CD1c-positive myeloid dendritic cell (primary cell): ENCODE results near the gene WAC.

Source experiments
- DNase-seq: peaks from one replicate; pipeline ENCODE4 v3.0.0-alpha.2; 2016; ENCODE audit errors: extremely low spot score

The WAC gene

GRCh38 chr10:28666751-28667467 is 134.0 kb downstream of the WAC start:
- no peak for DNase-seq

GRCh38 chr10:28668363-28669226 is 135.7 kb downstream of the WAC start:
- DNase-seq, result peak; percentile 3

GRCh38 chr10:28669227-28670173 is 136.6 kb downstream of the WAC start:
- no peak for DNase-seq
